ENCODE data around the gene CASKIN2. TPM values are rescaled to one million over a fixed set of nuclear protein-coding genes. Genes with fewer than 3 reads are reported as not detected.

The CASKIN2 gene
- total RNA-seq, 1 donor from 2014 or later, result 30.3 TPM

DNA sequence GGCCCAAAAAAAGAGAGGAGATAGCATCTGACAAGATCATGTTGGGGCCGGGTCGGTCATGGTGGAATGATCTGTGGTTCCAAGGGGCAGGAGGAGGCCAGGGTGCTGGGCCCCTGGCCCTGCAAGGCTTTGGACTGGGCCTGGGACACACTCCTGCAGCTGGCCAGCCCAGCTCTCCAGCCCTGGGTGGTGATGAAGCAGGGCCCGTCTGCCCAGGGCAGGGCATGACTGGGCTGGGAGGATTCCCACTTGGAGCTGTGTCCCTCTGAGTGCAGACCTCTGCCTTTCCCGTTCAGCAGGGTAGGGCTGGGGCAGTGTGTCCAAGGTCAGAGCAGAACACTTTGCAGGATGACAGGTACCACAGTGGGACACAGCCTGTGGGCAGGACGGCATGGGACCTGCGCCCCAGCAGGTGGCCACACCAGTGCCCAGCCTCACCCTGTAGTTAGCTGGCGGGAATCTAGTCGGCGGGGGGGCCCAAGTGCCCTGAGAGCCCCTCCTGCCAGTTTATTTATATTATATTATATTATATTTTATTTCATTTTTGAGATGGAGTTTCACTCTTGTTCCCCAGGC is 44.7 kb upstream of the CASKIN2 start:
- no peak for DNase-seq (ENCODE audit: low spot score)
- Mint-ChIP-seq H3K4me1 (ENCODE audit: low read depth) (peaks cover 6% of the 10 kb centered on the region), H3K4me3 (ENCODE audit: unreplicated experiment) (no peak overlapping the region), H3K27ac (ENCODE audit: unreplicated experiment) (no peak overlapping the region), H3K36me3 (ENCODE audit: low read depth) (no peaks in the 10 kb centered on the region), H3K9me3 (ENCODE audit: low read depth) (no peaks in the 10 kb centered on the region), H3K27me3 (ENCODE audit: low read depth) (no peaks in the 10 kb centered on the region)
- TF ChIP-seq, protein P1, sequence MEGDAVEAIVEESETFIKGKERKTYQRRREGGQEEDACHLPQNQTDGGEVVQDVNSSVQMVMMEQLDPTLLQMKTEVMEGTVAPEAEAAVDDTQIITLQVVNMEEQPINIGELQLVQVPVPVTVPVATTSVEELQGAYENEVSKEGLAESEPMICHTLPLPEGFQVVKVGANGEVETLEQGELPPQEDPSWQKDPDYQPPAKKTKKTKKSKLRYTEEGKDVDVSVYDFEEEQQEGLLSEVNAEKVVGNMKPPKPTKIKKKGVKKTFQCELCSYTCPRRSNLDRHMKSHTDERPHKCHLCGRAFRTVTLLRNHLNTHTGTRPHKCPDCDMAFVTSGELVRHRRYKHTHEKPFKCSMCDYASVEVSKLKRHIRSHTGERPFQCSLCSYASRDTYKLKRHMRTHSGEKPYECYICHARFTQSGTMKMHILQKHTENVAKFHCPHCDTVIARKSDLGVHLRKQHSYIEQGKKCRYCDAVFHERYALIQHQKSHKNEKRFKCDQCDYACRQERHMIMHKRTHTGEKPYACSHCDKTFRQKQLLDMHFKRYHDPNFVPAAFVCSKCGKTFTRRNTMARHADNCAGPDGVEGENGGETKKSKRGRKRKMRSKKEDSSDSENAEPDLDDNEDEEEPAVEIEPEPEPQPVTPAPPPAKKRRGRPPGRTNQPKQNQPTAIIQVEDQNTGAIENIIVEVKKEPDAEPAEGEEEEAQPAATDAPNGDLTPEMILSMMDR (IDR thresholded peaks at IDR 0.05), result no peak

DNA sequence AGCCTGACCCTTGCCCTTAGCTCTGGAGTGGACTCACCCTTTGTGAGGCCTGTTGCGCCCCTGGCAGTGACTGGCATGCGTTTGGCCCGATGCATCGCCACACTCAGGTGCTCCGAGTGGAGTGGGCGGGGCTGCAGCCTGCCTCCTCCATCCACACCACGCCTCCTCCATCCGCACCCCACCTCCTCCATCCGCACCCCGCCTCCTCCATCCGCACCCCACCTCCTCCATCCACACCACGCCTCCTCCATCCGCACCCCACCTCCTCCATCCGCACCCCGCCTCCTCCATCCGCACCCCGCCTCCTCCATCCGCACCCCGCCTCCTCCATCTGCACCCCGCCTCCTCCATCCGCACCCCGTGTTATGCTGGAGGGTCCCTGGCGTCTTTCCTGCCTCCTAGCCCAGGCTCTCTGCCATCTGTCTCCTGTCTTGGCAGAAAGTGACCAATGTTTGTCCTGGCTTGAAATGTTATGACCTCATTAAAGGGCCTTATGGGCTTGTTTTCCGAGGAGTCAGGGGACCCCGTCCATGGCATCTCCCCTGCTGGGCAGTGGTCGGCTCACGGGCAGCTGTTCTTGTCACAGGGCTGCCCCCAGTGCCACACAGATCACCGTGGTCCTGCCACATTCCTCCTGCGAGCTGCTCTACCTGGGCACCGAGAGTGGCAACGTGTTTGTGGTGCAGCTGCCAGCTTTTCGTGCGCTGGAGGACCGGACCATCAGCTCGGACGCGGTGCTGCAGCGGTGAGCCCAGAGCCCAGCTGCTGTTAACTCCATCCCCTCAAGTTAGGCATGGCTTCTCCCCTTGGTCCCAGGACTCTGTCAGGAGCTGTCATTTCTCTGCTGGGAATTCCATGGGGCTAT is 43.6 kb upstream of the CASKIN2 start:
- no peaks in the 10 kb centered on the region for H3K27me3 Mint-ChIP-seq (ENCODE audit: low read depth)
- H3K4me1 Mint-ChIP-seq (ENCODE audit: low read depth), result peaks cover 6% of the 10 kb centered on the region
- no peaks in the 10 kb centered on the region for H3K9me3 Mint-ChIP-seq (ENCODE audit: low read depth)
- H3K4me3 Mint-ChIP-seq (ENCODE audit: unreplicated experiment), result no peak overlapping the region
- no peak overlapping the region for H3K27ac Mint-ChIP-seq (ENCODE audit: unreplicated experiment)
- no peak for DNase-seq (ENCODE audit: low spot score)
- TF ChIP-seq, protein P1 (IDR thresholded peaks at IDR 0.05), result no peak
- H3K36me3 Mint-ChIP-seq (ENCODE audit: low read depth), result no peaks in the 10 kb centered on the region

DNA sequence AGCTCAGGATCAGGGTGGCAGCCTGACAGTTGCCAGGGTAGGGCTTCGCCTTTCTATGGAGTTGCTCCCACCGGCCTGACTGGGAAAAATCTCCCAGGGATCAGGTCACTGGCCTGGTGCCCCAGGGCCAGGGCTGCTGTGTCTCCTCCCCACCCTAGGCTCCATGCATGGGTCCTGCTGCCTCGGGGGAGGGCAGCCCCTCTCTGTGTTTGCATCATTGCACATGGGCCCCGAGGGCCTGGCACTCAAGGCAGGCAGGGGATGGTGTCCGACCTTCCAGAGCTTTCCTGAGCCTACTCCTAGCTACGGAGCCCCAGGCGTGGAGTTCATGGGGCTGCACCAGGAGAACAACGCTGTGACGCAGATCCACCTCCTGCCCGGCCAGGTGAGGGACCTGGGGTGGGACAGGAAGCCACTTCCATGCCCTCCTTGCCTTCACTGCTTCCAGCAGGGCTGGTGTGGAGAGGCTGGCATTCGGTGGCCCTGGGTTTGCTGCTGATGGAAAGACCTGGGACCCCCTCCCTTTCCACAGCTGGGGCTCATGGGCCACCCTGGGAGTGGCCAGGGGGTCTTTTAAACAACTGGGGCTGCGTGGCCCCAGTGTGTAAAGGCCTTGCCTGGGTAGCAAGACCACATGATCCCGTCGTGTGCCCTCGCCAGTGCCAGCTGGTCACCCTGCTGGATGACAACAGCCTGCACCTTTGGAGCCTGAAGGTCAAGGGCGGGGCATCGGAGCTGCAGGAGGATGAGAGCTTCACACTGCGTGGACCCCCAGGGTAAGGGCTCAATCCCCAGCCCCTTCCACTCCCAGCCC is 42.7 kb upstream of the CASKIN2 start:
- TF ChIP-seq, protein P1 (IDR thresholded peaks at IDR 0.05), result no peak
- Mint-ChIP-seq H3K4me1 (ENCODE audit: low read depth) (peaks cover 11% of the 10 kb centered on the region), H3K36me3 (ENCODE audit: low read depth) (no peaks in the 10 kb centered on the region), H3K9me3 (ENCODE audit: low read depth) (no peaks in the 10 kb centered on the region), H3K27ac (ENCODE audit: unreplicated experiment) (no peak overlapping the region), H3K27me3 (ENCODE audit: low read depth) (no peaks in the 10 kb centered on the region), H3K4me3 (ENCODE audit: unreplicated experiment) (no peak overlapping the region)
- DNase-seq (ENCODE audit: low spot score), result no peak

DNA sequence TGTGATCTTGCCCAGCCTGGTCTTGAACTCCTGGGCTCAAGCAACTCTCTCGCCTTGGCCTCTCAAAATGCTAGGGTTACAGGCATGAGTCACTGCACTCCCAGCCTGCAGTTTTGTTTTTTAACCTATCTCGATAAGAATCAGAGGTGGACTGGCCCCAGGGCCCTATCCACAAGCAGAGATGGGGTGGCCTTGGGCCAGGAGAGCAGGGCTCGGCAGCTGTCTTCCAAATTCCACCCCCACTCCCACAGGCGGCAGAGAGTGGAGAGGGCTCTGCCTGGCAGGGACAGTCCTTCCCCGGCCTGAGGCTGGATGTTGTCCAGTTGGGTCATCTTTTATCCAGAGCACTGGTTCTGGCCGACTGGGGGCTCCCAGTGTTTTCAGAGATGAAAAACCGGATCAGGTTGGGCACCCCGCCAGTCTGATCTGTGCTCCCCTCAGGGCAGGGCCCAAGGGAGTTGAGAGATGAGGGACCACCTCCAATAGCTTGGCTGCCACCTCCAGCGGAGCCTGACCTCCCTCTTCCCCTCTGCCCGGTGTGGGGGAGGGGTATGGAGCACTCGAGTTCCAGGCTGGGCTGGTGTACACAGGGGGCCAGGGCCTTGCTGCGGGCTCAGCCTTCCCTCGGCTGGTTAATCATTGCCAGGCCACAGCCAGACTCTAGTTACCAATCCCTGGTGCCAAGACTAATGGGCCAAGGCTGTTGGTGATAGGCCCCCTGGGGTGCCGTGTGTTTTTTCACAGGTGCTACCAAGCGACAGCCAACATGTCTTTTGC is 41.9 kb upstream of the CASKIN2 start:
- no peak overlapping the region for H3K4me3 Mint-ChIP-seq (ENCODE audit: unreplicated experiment)
- no peaks in the 10 kb centered on the region for H3K9me3 Mint-ChIP-seq (ENCODE audit: low read depth)
- H3K27me3 Mint-ChIP-seq (ENCODE audit: low read depth), result no peaks in the 10 kb centered on the region
- H3K27ac Mint-ChIP-seq (ENCODE audit: unreplicated experiment), result no peak overlapping the region
- no peak for DNase-seq (ENCODE audit: low spot score)
- H3K4me1 Mint-ChIP-seq (ENCODE audit: low read depth), result peaks cover 17% of the 10 kb centered on the region
- no peaks in the 10 kb centered on the region for H3K36me3 Mint-ChIP-seq (ENCODE audit: low read depth)
- TF ChIP-seq, protein P1 (IDR thresholded peaks at IDR 0.05), result no peak

Measured in chondrocyte (in vitro differentiated cells).